H1 (cell line): ENCODE results near the gene RTKN2. TPM values are rescaled to one million over a fixed set of nuclear protein-coding genes. Genes with fewer than 3 reads are reported as not detected.

ENCODE experiments used
- BCL11A ChIP-seq, 2 experiments: IDR thresholded peaks; one replicate each; pipeline ENCODE4 v1.6.1; 2011; ENCODE audit warnings: low read depth in 2 of 2, low read length in 2 of 2, mild to moderate bottlenecking in 2 of 2
- CTCF ChIP-seq, 3 experiments: IDR thresholded peaks; 1 replicate in 2 of 3; 2 replicates in 1 of 3; pipeline versions ENCODE4 v1.5.1 to v1.6.1; 2011; ENCODE audit warnings: low read length in 3 of 3, mild to moderate bottlenecking in 3 of 3, inconsistent platforms in 2 of 3, low read depth in 1 of 3, moderate library complexity in 1 of 3; ENCODE audit not compliant: insufficient read depth in 1 of 3; ENCODE audit errors: control extremely low read depth in 1 of 3
- FOSL1 ChIP-seq: IDR thresholded peaks from 2 replicates; pipeline ENCODE4 v1.6.1; 2011; ENCODE audit warnings: mild to moderate bottlenecking, low read depth, low read length, moderate library complexity; ENCODE audit not compliant: insufficient read depth
- MAFK ChIP-seq: IDR thresholded peaks from 2 replicates; pipeline ENCODE4 v1.6.1; 2012; ENCODE audit warnings: low read depth, mild to moderate bottlenecking, improper control_type of control experiment, low read length
- POLR2AphosphoS5 ChIP-seq: IDR thresholded peaks from 2 replicates; pipeline ENCODE4 v1.6.1; 2011; ENCODE audit warnings: low read depth, low read length
- RNF2 ChIP-seq: fragments of 200-900, 300-1000 bp; sonication (generic); IDR thresholded peaks from 2 replicates; pipeline ENCODE4 v1.7.1; 2016; ENCODE audit warnings: borderline replicate concordance, low read depth, mild to moderate bottlenecking, antibody characterized with exemption, low read length; ENCODE audit not compliant: poor library complexity, severe bottlenecking; ENCODE audit errors: missing control alignments
- SIRT6 ChIP-seq: IDR thresholded peaks from one replicate; pipeline ENCODE4 v1.7.1; 2012; ENCODE audit warnings: low read length, inconsistent platforms
- polyA plus RNA-seq, 7 experiments: library from polyadenylated mRNA; depleted of rRNA in 3 of 7; stranded (reverse) in 5 of 7; unstranded in 2 of 7; fragments of >200 nt in 5 of 7; fragments of 200-250 nt in 2 of 7; gene quantifications; 1 replicate in 5 of 7; 2 replicates in 1 of 7; 4 replicates in 1 of 7; pipeline versions ENCODE4 v1.2.1 to v1.2.3, GENCODE V29; 2011 to 2013; ENCODE audit warnings: missing spikeins in 2 of 7, mixed read lengths in 2 of 7
- total RNA-seq: library from RNA; stranded (reverse); fragmentation: NEBNext Ultra II Directional; extraction: Animal tissue kit (Norgen Biotek cat#: 25700); gene quantifications from 2 replicates; pipeline ENCODE4 v1.2.1, GENCODE V29; 2021

The RTKN2 gene
- total and polyA plus RNA-seq, 2 of the 8 experiments (the other 6 are each of a cell fraction or from before 2014, with no cell fraction given): 5.1 to 24.6 TPM

GRCh38 chr10:62177111-62177510 lies 91.5 kb downstream of the RTKN2 start (continued):
- TF ChIP-seq BCL11A (IDR thresholded peaks at IDR 0.05; ENCODE audit: low read depth in 2 of 2, low read length in 2 of 2) (no peak), FOSL1 (no peak), SIRT6 (no peak), POLR2AphosphoS5 (no peak), RNF2 (no peak), CTCF (IDR thresholded peaks at IDR 0.05; ENCODE audit: control extremely low read depth in 1 of 3, insufficient read depth in 1 of 3, low read depth in 1 of 3, low read length in 3 of 3) (no peak), MAFK (no peak)
